Gastrocnemius medialis (tissue), 4 donors: Measurements from ENCODE around the gene DDX10. TPM values are rescaled to one million over a fixed set of nuclear protein-coding genes. Genes with fewer than 3 reads are reported as not detected.

Experiments used
- ATAC-seq, 2 donors: fragments of 150-250 bp; one replicate each; pipeline ENCODE4 v1.9.1; 2016
- DNase-seq, 2 donors: peaks; one replicate each; pipeline ENCODE4 v3.0.0-alpha.2; 2019
- H3K27ac ChIP-seq, 4 donors: fragments of 200-600 bp; sonication (generic); 1 replicate in 1 of 4; 2 replicates in 3 of 4; pipeline ENCODE4 v1.5.1; 2016 to 2018; ENCODE audit warnings: mild to moderate bottlenecking in 2 of 4, moderate library complexity in 1 of 4
- H3K27me3 ChIP-seq, 3 donors: fragments of 200-600 bp; sonication (generic) in 2 of 3; 1 replicate in 1 of 3; 2 replicates in 2 of 3; pipeline versions ENCODE4 v1.5.1 to v1.6.0; 2016 to 2019; ENCODE audit warnings: mild to moderate bottlenecking in 1 of 3, moderate library complexity in 1 of 3
- H3K36me3 ChIP-seq, 2 donors: fragments of 200-600 bp; sonication (generic) in 1 of 2; one replicate each; pipeline ENCODE4 v1.5.1; 2017 to 2018
- H3K4me1 ChIP-seq, 2 donors: fragments of 200-600 bp; sonication (generic) in 1 of 2; one replicate each; pipeline ENCODE4 v1.5.1; 2016 to 2017; ENCODE audit warnings: mild to moderate bottlenecking in 2 of 2
- H3K4me3 ChIP-seq, 4 donors: fragments of 200-600 bp; sonication (generic) in 3 of 4; 1 replicate in 1 of 4; 2 replicates in 3 of 4; pipeline ENCODE4 v1.5.1; 2016 to 2019; ENCODE audit warnings: mild to moderate bottlenecking in 2 of 4
- H3K9me3 ChIP-seq, 3 donors: fragments of 200-600 bp; sonication (generic) in 2 of 3; 1 replicate in 1 of 3; 2 replicates in 2 of 3; pipeline ENCODE4 v1.5.1; 2016 to 2019
- CTCF ChIP-seq, 5 experiments: fragments of 450-650 bp in 3 of 5; fragments of 200-600 bp in 2 of 5; sonication (generic) in 2 of 5; IDR thresholded peaks in 4 of 5; conservative IDR thresholded peaks in 1 of 5; 1 replicate in 4 of 5; 2 replicates in 1 of 5; pipeline ENCODE4 v1.5.1; 2016 to 2019; ENCODE audit warnings: antibody characterized with exemption in 5 of 5, mild to moderate bottlenecking in 3 of 5, moderate library complexity in 3 of 5
- POLR2A ChIP-seq, 2 donors: fragments of 450-650 bp; IDR thresholded peaks; one replicate each; pipeline ENCODE4 v1.6.1; 2017; ENCODE audit warnings: antibody characterized with exemption in 2 of 2, mild to moderate bottlenecking in 2 of 2, moderate library complexity in 2 of 2
- in situ Hi-C, 4 donors: fragments of 200-750 bp; cut with MboI; loops; one replicate each; pipeline versions ENCODE4 v1.15.0 to v1.8.0; 2017; ENCODE audit warnings: low sequenced_read_pairs in 4 of 4
- intact Hi-C: fragments of 100-400 bp; cut with DNase I; formaldehyde crosslinking; loops from one replicate; pipeline ENCODE4 v1.15.1; 2023; ENCODE audit warnings: low total_unique reads
- total RNA-seq, 4 donors: library from RNA; depleted of rRNA; stranded (reverse); fragments of >200 nt; gene quantifications; one replicate each; pipeline versions ENCODE4 v1.1.0 to v1.2.3, GENCODE V29; 2016

Gene DDX10
- total RNA-seq, 4 donors from 2014 or later = 5.0 to 15.0 (median 10.5) TPM

GRCh38 chr11:108628812-108629211, 36.1 kb upstream of the DDX10 start:
- intact Hi-C loops = no loop called here
- Histone ChIP-seq H3K9me3 (no peaks in the 10 kb centered on the region), H3K27me3 (no peaks in the 10 kb centered on the region), H3K4me3 (no peak overlapping the region), H3K36me3 (no peaks in the 10 kb centered on the region), H3K4me1 (no peaks in the 10 kb centered on the region), H3K27ac (no peak overlapping the region)
- TF ChIP-seq CTCF (IDR thresholded peaks at IDR 0.05 in 4 of 5, conservative IDR thresholded peaks at IDR 0.05 in 1 of 5) = no peak
- no peak for TF ChIP-seq POLR2A (IDR thresholded peaks at IDR 0.05)
- no peak for ATAC-seq
- DNase-seq = no peak
- in situ Hi-C loops = no loop called here

GRCh38 chr11:108629274-108629673, 35.6 kb upstream of the DDX10 start:
- ATAC-seq = no peak
- in situ Hi-C loops = no loop called here
- no peak for DNase-seq
- Histone ChIP-seq H3K4me3 (no peak overlapping the region), H3K27me3 (no peaks in the 10 kb centered on the region), H3K36me3 (no peaks in the 10 kb centered on the region), H3K27ac (no peak overlapping the region), H3K9me3 (no peaks in the 10 kb centered on the region), H3K4me1 (no peaks in the 10 kb centered on the region)
- TF ChIP-seq POLR2A (IDR thresholded peaks at IDR 0.05) (no peak), CTCF (IDR thresholded peaks at IDR 0.05 in 4 of 5, conservative IDR thresholded peaks at IDR 0.05 in 1 of 5) (no peak)
- intact Hi-C loops = no loop called here

GRCh38 chr11:108632041-108632704, 32.7 kb upstream of the DDX10 start:
- intact Hi-C loops (no loop called here), in situ Hi-C loops (no loop called here)
- Histone ChIP-seq H3K27me3 (no peaks in the 10 kb centered on the region), H3K9me3 (no peaks in the 10 kb centered on the region), H3K4me1 (no peaks in the 10 kb centered on the region), H3K36me3 (no peaks in the 10 kb centered on the region), H3K27ac (no peak overlapping the region), H3K4me3 (no peak overlapping the region)
- TF ChIP-seq CTCF (IDR thresholded peaks at IDR 0.05 in 4 of 5, conservative IDR thresholded peaks at IDR 0.05 in 1 of 5) (no peak), POLR2A (IDR thresholded peaks at IDR 0.05) (no peak)
- ATAC-seq = no peak
- DNase-seq = no peak

- no peak for ATAC-seq
- Histone ChIP-seq H3K4me1 (no peaks in the 10 kb centered on the region), H3K9me3 (no peaks in the 10 kb centered on the region), H3K27ac (no peak overlapping the region), H3K36me3 (no peaks in the 10 kb centered on the region), H3K4me3 (no peak overlapping the region), H3K27me3 (no peaks in the 10 kb centered on the region)
- intact Hi-C loops = no loop called here
- in situ Hi-C loops = no loop called here
- TF ChIP-seq POLR2A (IDR thresholded peaks at IDR 0.05) (no peak), CTCF (IDR thresholded peaks at IDR 0.05 in 4 of 5, conservative IDR thresholded peaks at IDR 0.05 in 1 of 5) (no peak)
- DNase-seq = no peak
Measured at GRCh38 chr11:108635106-108635505, 29.8 kb upstream of the DDX10 start.

- DNase-seq = no peak
- ATAC-seq = no peak
- intact Hi-C loops (no loop called here), in situ Hi-C loops (no loop called here)
- no peaks in the 10 kb centered on the region for H3K27me3 ChIP-seq
- no peaks in the 10 kb centered on the region for H3K4me1 ChIP-seq
- H3K27ac ChIP-seq = no peak overlapping the region
- H3K9me3 ChIP-seq = no peaks in the 10 kb centered on the region
- H3K4me3 ChIP-seq = no peak overlapping the region
- TF ChIP-seq CTCF (IDR thresholded peaks at IDR 0.05 in 4 of 5, conservative IDR thresholded peaks at IDR 0.05 in 1 of 5) (no peak), POLR2A (IDR thresholded peaks at IDR 0.05) (no peak)
- no peaks in the 10 kb centered on the region for H3K36me3 ChIP-seq
Measured at GRCh38 chr11:108636222-108636621, 28.6 kb upstream of the DDX10 start.
